B cell (primary cell): ENCODE measurements around the gene PYY. TPM values are rescaled to one million over a fixed set of nuclear protein-coding genes. Genes with fewer than 3 reads are reported as not detected.

Experiments used
- ATAC-seq: fragments of 200-7000 bp; cut with Tn5 transposase; one replicate; pipeline ENCODE4 v1.10.0; 2021; ENCODE audit warnings: low read depth, mild to moderate bottlenecking, moderate number of reproducible peaks, moderate library complexity
- CTCF ChIA-PET: fragments of 350-600 bp; sonication (Branson Sonifier 250); formaldehyde crosslinking; loops from one replicate; lab custom pipeline; 2021; ENCODE audit warnings: antibody characterized with exemption, inconsistent platforms; lab: Charles Lee
- POLR2A ChIA-PET: fragments of 350-600 bp; sonication (Branson Sonifier 250); formaldehyde crosslinking; loops from one replicate; lab custom pipeline; 2021; ENCODE audit warnings: antibody characterized with exemption; lab: Charles Lee
- DNase-seq: peaks from one replicate; pipeline ENCODE4 v3.0.0; 2013
- H2AFZ ChIP-seq: 2 replicates; pipeline ENCODE4 v1.6.1; 2012; ENCODE audit warnings: mild to moderate bottlenecking, low read depth, low read length; ENCODE audit not compliant: insufficient read depth, poor library complexity, severe bottlenecking
- H3K27ac ChIP-seq, 2 donors: 1 replicate in 1 of 2; 2 replicates in 1 of 2; pipeline ENCODE4 v1.5.1; 2012 to 2013; ENCODE audit warnings: low read length in 2 of 2, mild to moderate bottlenecking in 2 of 2, moderate library complexity in 1 of 2
- H3K27me3 ChIP-seq, 4 experiments: fragments of 200-600 bp in 1 of 4; sonication (generic) in 1 of 4; replicated peaks in 1 of 4; 1 replicate in 2 of 4; 2 replicates in 2 of 4; pipeline versions ENCODE4 v1.6.1 to v1.7.0; 2013 to 2016; ENCODE audit warnings: low read length in 3 of 4, mild to moderate bottlenecking in 2 of 4, mixed read lengths in 1 of 4, moderate library complexity in 1 of 4; ENCODE audit not compliant: insufficient read depth in 4 of 4, control insufficient read depth in 3 of 4; ENCODE audit errors: control extremely low read depth in 1 of 4
- H3K36me3 ChIP-seq, 2 experiments: replicated peaks in 1 of 2; 1 replicate in 1 of 2; 2 replicates in 1 of 2; pipeline versions ENCODE4 v1.6.1 to v1.7.1; 2013; ENCODE audit warnings: low read length in 1 of 2; ENCODE audit not compliant: insufficient read depth in 2 of 2, control insufficient read depth in 1 of 2; ENCODE audit errors: control extremely low read depth in 1 of 2, extremely low read depth in 1 of 2
- H3K4me1 ChIP-seq, 2 donors: fragments of 200-600 bp in 1 of 2; sonication (generic) in 1 of 2; 1 replicate in 1 of 2; 2 replicates in 1 of 2; pipeline versions ENCODE4 v1.5.1 to v1.6.1; 2013 to 2017; ENCODE audit warnings: low read length in 2 of 2; ENCODE audit not compliant: control insufficient read depth in 2 of 2, insufficient read depth in 2 of 2
- H3K4me2 ChIP-seq: replicated peaks from 2 replicates; pipeline ENCODE3; 2012; ENCODE audit warnings: mild to moderate bottlenecking, low read depth, low read length; ENCODE audit not compliant: poor library complexity, severe bottlenecking
- H3K4me3 ChIP-seq, 5 experiments: fragments of 200-600 bp in 1 of 5; sonication (generic) in 1 of 5; 1 replicate in 3 of 5; 2 replicates in 2 of 5; pipeline versions ENCODE4 v1.5.1 to v1.7.0; 2011 to 2016; ENCODE audit warnings: low read length in 4 of 5, mild to moderate bottlenecking in 4 of 5, low read depth in 2 of 5, control low read depth in 1 of 5, moderate library complexity in 1 of 5; ENCODE audit not compliant: insufficient read depth in 1 of 5; ENCODE audit errors: control extremely low read depth in 1 of 5, extremely low read depth in 1 of 5
- H3K79me2 ChIP-seq: fragments of 200-600 bp; sonication (generic); one replicate; pipeline ENCODE4 v1.6.0; 2016; ENCODE audit warnings: low read length; ENCODE audit not compliant: control insufficient read depth, insufficient read depth
- H3K9ac ChIP-seq: fragments of 200-600 bp; sonication (generic); 2 replicates; pipeline ENCODE4 v1.6.1; 2017; ENCODE audit warnings: mild to moderate bottlenecking, low read length, moderate library complexity
- H3K9me3 ChIP-seq, 3 donors: one replicate each; pipeline versions ENCODE4 v1.6.1 to v1.7.1; 2013; ENCODE audit warnings: low read length in 2 of 3; ENCODE audit not compliant: control insufficient read depth in 2 of 3, insufficient read depth in 1 of 3; ENCODE audit errors: control extremely low read depth in 1 of 3
- H4K20me1 ChIP-seq: 2 replicates; pipeline ENCODE4 v1.6.0; 2012; ENCODE audit warnings: mild to moderate bottlenecking, low read length; ENCODE audit not compliant: insufficient read depth, control insufficient read depth, poor library complexity, severe bottlenecking
- H3K27ac Mint-ChIP-seq: one replicate; pipeline ENCODE4 v1.8.0; 2021; ENCODE audit warnings: mixed read lengths
- H3K27me3 Mint-ChIP-seq: one replicate; pipeline ENCODE4 v1.8.0; 2021; ENCODE audit warnings: mixed read lengths
- H3K4me1 Mint-ChIP-seq: one replicate; pipeline ENCODE4 v1.8.0; 2021; ENCODE audit warnings: mixed read lengths
- H3K4me3 Mint-ChIP-seq: one replicate; pipeline ENCODE4 v1.8.0; 2021; ENCODE audit warnings: mixed read lengths
- H3K9me3 Mint-ChIP-seq: one replicate; pipeline ENCODE4 v1.8.0; 2022; ENCODE audit warnings: mixed read lengths; ENCODE audit not compliant: insufficient read depth
- EZH2 ChIP-seq: IDR thresholded peaks from 2 replicates; pipeline ENCODE4 v1.6.1; 2012; ENCODE audit warnings: borderline replicate concordance, low read depth, mild to moderate bottlenecking, moderate library complexity, low read length; ENCODE audit not compliant: insufficient read depth, poor library complexity, severe bottlenecking
- WGBS: methylation state at CpG from one replicate; pipeline ENCODE4 v1.1.5; 2013; ENCODE audit warnings: missing lambda C conversion rate; ENCODE audit not compliant: insufficient coverage; 5-methylcytosine and 5-hydroxymethylcytosine counted together
- intact Hi-C: fragments of 100-400 bp; cut with micrococcal nuclease; formaldehyde crosslinking; loops from one replicate; pipeline ENCODE4 v1.10.0; 2022
- polyA plus RNA-seq: library from polyadenylated mRNA; depleted of rRNA; stranded (reverse); fragments of >200 nt; gene quantifications from 2 replicates; pipeline ENCODE4 v1.2.3, GENCODE V29; 2012
- total RNA-seq, 2 donors: library from RNA; stranded (reverse); fragments of 120-200 nt in 1 of 2; gene quantifications; 1 replicate in 1 of 2; 2 replicates in 1 of 2; pipeline versions ENCODE4 v1.2.3 to v1.2.4, GENCODE V29; 2013 to 2022
- TF ChIP-seq, protein P1 (sequence below): fragments of 200-600 bp; IDR thresholded peaks from one replicate; pipeline ENCODE4 v1.8.0; 2022; ENCODE audit warnings: antibody characterized with exemption, mild to moderate bottlenecking

The PYY gene
- total and polyA plus RNA-seq, 2 donors (not counting 1 experiment from before 2014, with no cell fraction given), result 0.19 TPM; not detected in 1

DNA sequence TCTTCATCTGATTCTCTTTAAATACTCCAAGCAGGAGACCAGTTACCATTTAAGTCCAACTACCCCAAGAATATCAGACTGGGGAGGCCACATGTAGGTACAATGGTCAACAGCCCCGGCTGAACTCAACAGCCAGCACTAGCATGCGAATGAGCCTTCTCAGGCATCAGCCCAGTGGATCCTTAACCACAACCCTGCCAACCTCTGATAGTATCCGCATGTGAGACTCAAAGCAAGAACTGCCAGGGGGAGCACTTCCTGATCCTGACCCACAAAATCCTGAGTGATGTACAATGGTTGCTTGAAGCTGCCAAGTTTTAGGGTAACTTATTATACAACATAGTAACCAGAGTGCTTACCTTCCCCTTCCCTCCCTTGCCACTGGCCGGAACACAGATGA is 4.0 kb downstream of the PYY start:
- no peak overlapping the region for H3K9ac ChIP-seq
- 35% methylated on average over 4 of the region's 4 CpGs for WGBS
- TF ChIP-seq, protein P1, sequence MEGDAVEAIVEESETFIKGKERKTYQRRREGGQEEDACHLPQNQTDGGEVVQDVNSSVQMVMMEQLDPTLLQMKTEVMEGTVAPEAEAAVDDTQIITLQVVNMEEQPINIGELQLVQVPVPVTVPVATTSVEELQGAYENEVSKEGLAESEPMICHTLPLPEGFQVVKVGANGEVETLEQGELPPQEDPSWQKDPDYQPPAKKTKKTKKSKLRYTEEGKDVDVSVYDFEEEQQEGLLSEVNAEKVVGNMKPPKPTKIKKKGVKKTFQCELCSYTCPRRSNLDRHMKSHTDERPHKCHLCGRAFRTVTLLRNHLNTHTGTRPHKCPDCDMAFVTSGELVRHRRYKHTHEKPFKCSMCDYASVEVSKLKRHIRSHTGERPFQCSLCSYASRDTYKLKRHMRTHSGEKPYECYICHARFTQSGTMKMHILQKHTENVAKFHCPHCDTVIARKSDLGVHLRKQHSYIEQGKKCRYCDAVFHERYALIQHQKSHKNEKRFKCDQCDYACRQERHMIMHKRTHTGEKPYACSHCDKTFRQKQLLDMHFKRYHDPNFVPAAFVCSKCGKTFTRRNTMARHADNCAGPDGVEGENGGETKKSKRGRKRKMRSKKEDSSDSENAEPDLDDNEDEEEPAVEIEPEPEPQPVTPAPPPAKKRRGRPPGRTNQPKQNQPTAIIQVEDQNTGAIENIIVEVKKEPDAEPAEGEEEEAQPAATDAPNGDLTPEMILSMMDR, result no peak
- TF ChIP-seq EZH2, result no peak
- no peak overlapping the region for H3K27ac Mint-ChIP-seq
- intact Hi-C loops, result no loop called here
- no peak overlapping the region for H3K4me3 ChIP-seq
- H3K9me3 ChIP-seq, result peaks cover 0 to 10% (median 0%) of the 10 kb centered on the region in 3 donors
- H3K36me3 ChIP-seq, result no peaks in the 10 kb centered on the region
- H3K4me2 ChIP-seq, result no peak overlapping the region
- H3K79me2 ChIP-seq, result no peaks in the 10 kb centered on the region
- no peak overlapping the region for H3K27ac ChIP-seq
- H4K20me1 ChIP-seq, result no peaks in the 10 kb centered on the region
- H3K27me3 Mint-ChIP-seq, result peaks cover 63% of the 10 kb centered on the region
- ATAC-seq (no peak), DNase-seq (no peak)
- ChIA-PET CTCF (no interaction called here), POLR2A (no interaction called here)
- H3K4me1 Mint-ChIP-seq, result peaks cover 4% of the 10 kb centered on the region
- peaks cover 11 to 13% of the 10 kb centered on the region in 2 donors for H3K4me1 ChIP-seq
- H3K9me3 Mint-ChIP-seq, result no peaks in the 10 kb centered on the region
- H3K4me3 Mint-ChIP-seq, result no peak overlapping the region
- H3K27me3 ChIP-seq, result peaks cover 0 to 41% (median 16%) of the 10 kb centered on the region in 4 experiments
- H2AFZ ChIP-seq, result no peak overlapping the region

DNA sequence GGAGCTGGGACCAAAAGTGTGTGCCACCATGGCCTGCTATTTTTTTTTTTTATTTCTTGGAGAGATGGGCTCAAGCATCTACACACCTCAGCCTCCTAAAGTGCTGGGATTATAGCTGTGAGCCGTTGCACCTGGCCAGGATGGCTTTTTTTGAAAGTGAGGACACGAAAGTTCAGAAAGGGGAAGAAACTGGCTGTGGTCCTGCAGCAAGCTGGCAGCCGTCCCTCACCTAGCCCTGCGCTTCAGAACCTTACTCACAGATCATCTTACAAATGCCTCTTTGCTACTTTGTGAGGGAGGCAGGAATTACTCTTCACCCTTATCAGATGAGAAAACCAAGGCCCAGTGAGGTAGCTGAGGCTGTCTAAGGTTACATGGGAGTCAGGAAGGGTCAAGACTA is 7.0 kb downstream of the PYY start:
- Histone ChIP-seq H2AFZ (no peak overlapping the region), H3K9ac (no peak overlapping the region), H3K4me2 (no peak overlapping the region), H3K9me3 (no peaks in the 10 kb centered on the region), H3K27ac (no peak overlapping the region), H3K79me2 (no peaks in the 10 kb centered on the region), H4K20me1 (no peaks in the 10 kb centered on the region), H3K4me1 (peaks cover 0 to 2% of the 10 kb centered on the region in 2 donors), H3K36me3 (no peaks in the 10 kb centered on the region), H3K4me3 (no peak overlapping the region), H3K27me3 (peaks cover 0 to 13% (median 4%) of the 10 kb centered on the region in 4 experiments)
- Mint-ChIP-seq H3K4me1 (no peaks in the 10 kb centered on the region), H3K9me3 (no peaks in the 10 kb centered on the region), H3K27ac (no peak overlapping the region), H3K27me3 (peaks cover 50% of the 10 kb centered on the region), H3K4me3 (no peak overlapping the region)
- no CpG with 5 or more reads among the region's 4 CpGs for WGBS
- DNase-seq (no peak), ATAC-seq (no peak)
- ChIA-PET POLR2A (no interaction called here), CTCF (interaction anchor here (0.6 to 6.0 kb wide), 5 partner anchors 36 to 223 kb away, joined by 3 to 180 read pairs (median 5); partner anchors contain the start of gene HDAC5)
- no peak for TF ChIP-seq EZH2
- TF ChIP-seq, protein P1, result no peak
- intact Hi-C loops, result no loop called here
